Activated CD8-positive, alpha-beta memory T cell treated with anti-CD3 and anti-CD28 coated beads for 48 hours (primary cell): ENCODE measurements around the gene ASMT.
"Not testable (repeated sequence)": the region's sequence is repeated elsewhere in the genome, so short reads cannot be mapped to it uniquely, and the experiment has no call there.

Experiments
- DNase-seq, 3 experiments: peaks; one replicate each; pipeline ENCODE4 v3.0.0-alpha.2; 2020; ENCODE audit warnings: low read depth in 2 of 3, low spot score in 2 of 3

The ASMT gene

GRCh38 chrX:1614927-1615326 is at the start of gene ASMT:
Gene ASMT, plus strand, starts transcription at chrX:1615059. Its CDS starts 141 bp downstream, at chrX:1615200.
- DNase-seq: no peak

- not testable (repeated sequence) for DNase-seq
Measured at GRCh38 chrX:1574181-1574580, 40.7 kb upstream of the ASMT start.

GRCh38 chrX:1576201-1576992 is 38.5 kb upstream of the ASMT start:
- DNase-seq: no peak

GRCh38 chrX:1577845-1578244 is 37.0 kb upstream of the ASMT start:
- DNase-seq: no peak

- no peak for DNase-seq
Measured at GRCh38 chrX:1578511-1579173, 36.2 kb upstream of the ASMT start.

- peak; percentile 52 to 79 (median 61) for DNase-seq
Measured at GRCh38 chrX:1581132-1581531, 33.7 kb upstream of the ASMT start.

- peak in 1 of 3 experiments; percentile 29 for DNase-seq
Measured at GRCh38 chrX:1582686-1583437, 32.0 kb upstream of the ASMT start.

- DNase-seq: no peak
Measured at GRCh38 chrX:1584237-1585011, 30.4 kb upstream of the ASMT start.

- no peak for DNase-seq
Measured at GRCh38 chrX:1587161-1587560, 27.7 kb upstream of the ASMT start.

GRCh38 chrX:1589356-1590130 is 25.3 kb upstream of the ASMT start:
- no peak for DNase-seq

GRCh38 chrX:1591102-1591862 is 23.6 kb upstream of the ASMT start, which contains the start of gene AKAP17A:
Gene AKAP17A, plus strand, starts transcription at chrX:1591604. Its CDS starts 1,859 bp downstream, at chrX:1593463.
- DNase-seq: peak; percentile 99 to 100 (median 99)

- DNase-seq: no peak
Measured at GRCh38 chrX:1591863-1592469, 22.9 kb upstream of the ASMT start.

GRCh38 chrX:1592470-1593142 is 22.3 kb upstream of the ASMT start:
- DNase-seq: peak in 1 of 3 experiments; percentile 27

- no peak for DNase-seq
Measured at GRCh38 chrX:1593286-1594271, 21.3 kb upstream of the ASMT start.

GRCh38 chrX:1595711-1596060 is 19.2 kb upstream of the ASMT start:
- no peak for DNase-seq

GRCh38 chrX:1596676-1597344 is 18.0 kb upstream of the ASMT start:
- no peak for DNase-seq
